ENCODE data around the gene CTCFL.

GRCh38 chr20:57470212-57470522, 54.8 kb downstream of the CTCFL start:
- TF ChIP-seq CTCF (CRISPR knock-in tag; IDR thresholded peaks at IDR 0.05) (no peak), KDM1A (CRISPR knock-in tag; IDR thresholded peaks at IDR 0.05) (no peak), JUND (CRISPR knock-in tag; IDR thresholded peaks at IDR 0.05) (no peak)
